Uterus (tissue), 4 donors: ENCODE measurements around the gene FNTB. TPM values are rescaled to one million over a fixed set of nuclear protein-coding genes. Genes with fewer than 3 reads are reported as not detected.

Source experiments
- DNase-seq, 2 donors: peaks; one replicate each; pipeline ENCODE4 v3.0.0-alpha.2; 2019 to 2020
- H3K27ac ChIP-seq, 2 donors: fragments of 200-600 bp; sonication (generic); 1 replicate in 1 of 2; 2 replicates in 1 of 2; pipeline ENCODE4 v1.5.1; 2016 to 2018
- H3K27me3 ChIP-seq, 2 donors: fragments of 200-600 bp; sonication (generic); one replicate each; pipeline ENCODE4 v1.5.1; 2018 to 2019; ENCODE audit warnings: control low read depth in 1 of 2
- H3K36me3 ChIP-seq, 2 donors: fragments of 200-600 bp; sonication (generic); one replicate each; pipeline ENCODE4 v1.5.1; 2019; ENCODE audit warnings: control low read depth in 1 of 2
- H3K4me1 ChIP-seq, 2 donors: fragments of 200-600 bp; sonication (generic); one replicate each; pipeline ENCODE4 v1.5.1; 2018 to 2019; ENCODE audit warnings: control low read depth in 1 of 2
- H3K4me3 ChIP-seq, 2 donors: fragments of 200-600 bp; sonication (generic); 1 replicate in 1 of 2; 2 replicates in 1 of 2; pipeline ENCODE4 v1.5.1; 2018 to 2019; ENCODE audit warnings: mild to moderate bottlenecking in 1 of 2
- H3K9me3 ChIP-seq, 2 donors: fragments of 200-600 bp; sonication (generic); one replicate each; pipeline ENCODE4 v1.5.1; 2019; ENCODE audit warnings: control low read depth in 1 of 2
- POLR2A ChIP-seq, 2 donors: fragments of 450-650 bp; IDR thresholded peaks; one replicate each; pipeline ENCODE4 v1.6.1; 2016; ENCODE audit warnings: antibody characterized with exemption in 2 of 2, mild to moderate bottlenecking in 1 of 2, moderate library complexity in 1 of 2
- intact Hi-C: fragments of 100-400 bp; cut with DNase I; formaldehyde crosslinking; loops from one replicate; pipeline ENCODE4 v1.15.1; 2023; ENCODE audit warnings: low total_unique reads
- total RNA-seq, 4 donors: library from RNA; depleted of rRNA in 3 of 4; stranded (reverse); fragments of >200 nt in 3 of 4; gene quantifications; one replicate each; pipeline versions ENCODE4 v1.1.0 to v1.2.4, GENCODE V29; 2014 to 2023
- TF ChIP-seq, protein P1 (sequence below), 4 experiments: fragments of 200-600 bp in 2 of 4; fragments of 450-650 bp in 2 of 4; sonication (generic) in 2 of 4; IDR thresholded peaks; one replicate each; pipeline ENCODE4 v1.5.1; 2016 to 2019; ENCODE audit warnings: antibody characterized with exemption in 4 of 4, mild to moderate bottlenecking in 2 of 4, moderate library complexity in 1 of 4
- donor health status: DM: yes; HTN: yes; CAD: no.

The FNTB gene
- total RNA-seq, 4 donors from 2014 or later: 7.4 to 29.7 (median 20.4) TPM

DNA sequence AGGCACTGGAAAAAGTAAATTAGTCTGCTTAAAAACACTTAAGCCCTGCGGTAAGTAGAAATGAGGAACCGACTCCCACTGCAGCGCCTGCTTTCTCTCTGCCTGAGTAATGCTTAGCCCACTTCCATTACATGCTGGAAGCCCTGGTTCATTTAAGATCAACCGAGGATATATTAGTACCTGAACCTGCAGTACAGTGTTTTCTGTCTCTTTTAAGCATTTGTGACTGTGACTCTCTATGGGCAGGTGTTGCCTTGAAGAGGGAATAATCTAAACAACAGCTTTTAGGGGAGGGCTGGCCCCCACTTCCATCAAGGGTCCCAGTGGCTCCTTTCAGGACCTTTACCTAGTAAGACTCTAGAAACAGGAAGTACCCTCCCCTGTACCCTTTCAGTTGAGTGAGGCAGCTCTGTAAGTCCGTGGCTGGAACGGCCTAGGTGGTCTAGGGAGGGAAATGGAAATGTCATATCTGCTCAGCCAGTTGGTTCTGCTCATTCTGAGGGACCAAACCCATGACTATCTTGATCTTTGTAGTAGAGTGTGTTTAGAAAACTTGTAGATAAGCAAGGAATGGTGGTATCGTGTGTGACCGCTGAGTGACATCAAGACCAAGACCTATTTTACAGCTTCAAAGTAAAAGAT, 56.2 kb downstream of the FNTB start:
- DNase-seq: no peak
- Histone ChIP-seq H3K9me3 (no peaks in the 10 kb centered on the region), H3K36me3 (no peaks in the 10 kb centered on the region), H3K27me3 (no peaks in the 10 kb centered on the region), H3K4me1 (no peaks in the 10 kb centered on the region), H3K4me3 (no peak overlapping the region), H3K27ac (no peak overlapping the region)
- TF ChIP-seq, protein P1, sequence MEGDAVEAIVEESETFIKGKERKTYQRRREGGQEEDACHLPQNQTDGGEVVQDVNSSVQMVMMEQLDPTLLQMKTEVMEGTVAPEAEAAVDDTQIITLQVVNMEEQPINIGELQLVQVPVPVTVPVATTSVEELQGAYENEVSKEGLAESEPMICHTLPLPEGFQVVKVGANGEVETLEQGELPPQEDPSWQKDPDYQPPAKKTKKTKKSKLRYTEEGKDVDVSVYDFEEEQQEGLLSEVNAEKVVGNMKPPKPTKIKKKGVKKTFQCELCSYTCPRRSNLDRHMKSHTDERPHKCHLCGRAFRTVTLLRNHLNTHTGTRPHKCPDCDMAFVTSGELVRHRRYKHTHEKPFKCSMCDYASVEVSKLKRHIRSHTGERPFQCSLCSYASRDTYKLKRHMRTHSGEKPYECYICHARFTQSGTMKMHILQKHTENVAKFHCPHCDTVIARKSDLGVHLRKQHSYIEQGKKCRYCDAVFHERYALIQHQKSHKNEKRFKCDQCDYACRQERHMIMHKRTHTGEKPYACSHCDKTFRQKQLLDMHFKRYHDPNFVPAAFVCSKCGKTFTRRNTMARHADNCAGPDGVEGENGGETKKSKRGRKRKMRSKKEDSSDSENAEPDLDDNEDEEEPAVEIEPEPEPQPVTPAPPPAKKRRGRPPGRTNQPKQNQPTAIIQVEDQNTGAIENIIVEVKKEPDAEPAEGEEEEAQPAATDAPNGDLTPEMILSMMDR (IDR thresholded peaks at IDR 0.05): no peak
- TF ChIP-seq POLR2A (IDR thresholded peaks at IDR 0.05): no peak
- intact Hi-C loops: no loop called here

DNA sequence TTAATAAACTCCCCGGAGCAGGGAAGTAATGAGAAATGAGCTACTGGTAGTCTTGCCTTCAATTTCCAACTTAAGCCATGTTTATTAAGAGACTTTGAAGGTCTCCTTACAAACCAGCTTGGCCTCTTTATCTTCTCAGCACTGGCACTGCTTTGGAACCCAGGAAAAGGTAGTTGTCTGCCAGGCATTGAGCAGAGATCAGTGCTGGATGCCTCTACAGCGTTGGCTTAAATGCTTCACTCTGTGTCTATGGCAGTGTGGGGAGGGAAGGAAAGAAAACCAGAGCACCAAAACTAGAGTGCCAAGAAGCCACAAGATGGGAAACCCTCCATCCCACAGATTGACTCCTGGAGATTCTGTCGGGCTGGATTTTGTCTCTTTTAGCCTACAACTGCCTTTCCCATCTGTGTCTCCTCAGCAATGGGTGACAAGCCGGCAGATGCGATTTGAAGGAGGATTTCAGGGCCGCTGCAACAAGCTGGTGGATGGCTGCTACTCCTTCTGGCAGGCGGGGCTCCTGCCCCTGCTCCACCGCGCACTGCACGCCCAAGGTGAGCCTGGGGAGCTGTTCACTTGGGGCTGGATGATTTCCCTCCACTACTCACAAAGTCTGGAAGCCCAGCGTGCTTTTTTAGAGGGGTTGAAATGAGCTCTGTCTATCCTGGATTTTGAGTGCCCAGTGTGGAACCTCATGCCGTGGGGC, 57.3 kb downstream of the FNTB start:
- no peak overlapping the region for H3K4me3 ChIP-seq
- no peak for TF ChIP-seq POLR2A (IDR thresholded peaks at IDR 0.05)
- TF ChIP-seq, protein P1 (IDR thresholded peaks at IDR 0.05): no peak
- intact Hi-C loops: no loop called here
- no peaks in the 10 kb centered on the region for H3K4me1 ChIP-seq
- no peaks in the 10 kb centered on the region for H3K36me3 ChIP-seq
- no peak for DNase-seq
- H3K27ac ChIP-seq: no peak overlapping the region
- no peaks in the 10 kb centered on the region for H3K27me3 ChIP-seq
- no peaks in the 10 kb centered on the region for H3K9me3 ChIP-seq

DNA sequence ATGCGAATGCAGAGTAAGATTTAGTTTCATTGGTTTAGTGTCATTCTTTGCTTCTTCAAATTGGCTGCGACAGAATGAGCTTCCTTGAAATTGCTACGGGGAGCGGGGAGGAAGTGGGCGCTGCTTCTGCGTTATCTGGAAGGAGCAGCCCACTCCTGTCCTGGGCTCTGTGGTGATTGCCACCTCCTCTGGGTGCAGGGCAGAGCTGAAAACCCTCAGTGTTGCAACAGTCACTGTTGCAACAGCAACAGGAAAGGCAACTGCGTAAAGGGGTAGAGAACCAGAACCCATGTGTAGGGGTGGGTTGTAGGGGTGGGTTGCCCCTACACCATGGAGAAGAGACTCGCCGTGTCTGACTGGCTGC, 57.9 kb downstream of the FNTB start:
- TF ChIP-seq, protein P1 (IDR thresholded peaks at IDR 0.05): no peak
- no peak for TF ChIP-seq POLR2A (IDR thresholded peaks at IDR 0.05)
- intact Hi-C loops: no loop called here
- H3K27ac ChIP-seq: no peak overlapping the region
- H3K36me3 ChIP-seq: no peaks in the 10 kb centered on the region
- no peak for DNase-seq
- H3K4me1 ChIP-seq: no peaks in the 10 kb centered on the region
- no peak overlapping the region for H3K4me3 ChIP-seq
- H3K9me3 ChIP-seq: no peaks in the 10 kb centered on the region
- no peaks in the 10 kb centered on the region for H3K27me3 ChIP-seq

DNA sequence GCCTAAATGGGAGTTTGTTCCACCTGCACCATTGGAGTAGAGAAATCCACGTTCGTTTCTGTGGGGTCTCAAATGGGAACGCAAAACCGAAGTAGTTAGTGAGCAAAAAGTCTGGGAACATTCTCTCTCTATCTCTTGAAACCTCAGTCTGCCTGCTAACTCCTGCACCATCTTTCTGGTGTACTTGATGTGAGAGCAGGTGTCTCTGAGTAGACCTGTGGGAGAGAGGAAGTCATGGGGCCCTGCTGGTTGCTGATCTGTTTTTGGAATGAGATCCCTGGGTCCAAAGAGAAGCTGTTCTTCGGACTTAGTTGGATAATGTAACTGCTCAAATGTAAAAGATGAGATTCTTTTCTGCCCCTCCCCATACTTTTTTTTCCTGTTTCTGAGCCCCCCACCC, 58.3 kb downstream of the FNTB start:
- intact Hi-C loops: no loop called here
- Histone ChIP-seq H3K27ac (no peak overlapping the region), H3K27me3 (no peaks in the 10 kb centered on the region), H3K4me1 (no peaks in the 10 kb centered on the region), H3K4me3 (no peak overlapping the region), H3K9me3 (no peaks in the 10 kb centered on the region), H3K36me3 (no peaks in the 10 kb centered on the region)
- DNase-seq: no peak
- TF ChIP-seq, protein P1 (IDR thresholded peaks at IDR 0.05): no peak
- TF ChIP-seq POLR2A (IDR thresholded peaks at IDR 0.05): no peak

DNA sequence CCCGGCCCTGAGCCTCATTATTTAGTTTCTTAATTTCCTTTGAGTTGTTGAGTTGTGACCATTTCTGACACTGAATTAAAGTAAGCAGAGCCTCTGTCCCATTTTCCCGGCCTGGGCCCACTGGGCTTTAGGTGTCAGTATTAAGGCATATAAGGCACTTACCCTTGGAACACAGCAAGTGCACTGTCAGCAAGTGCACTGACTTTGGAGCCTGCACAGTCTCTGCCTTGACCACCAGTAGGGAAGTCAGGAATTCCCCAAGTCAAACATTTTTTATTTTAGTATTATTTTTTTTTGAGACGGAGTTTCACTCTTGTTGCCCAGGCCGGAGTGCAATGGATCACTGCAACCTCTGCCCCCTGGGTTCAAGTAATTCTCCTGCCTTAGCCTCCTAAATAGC, 59.0 kb downstream of the FNTB start:
- no peak for TF ChIP-seq POLR2A (IDR thresholded peaks at IDR 0.05)

More for the DNA sequence above, 59.0 kb downstream of the FNTB start:
- DNase-seq: no peak
- Histone ChIP-seq H3K9me3 (no peaks in the 10 kb centered on the region), H3K4me1 (no peaks in the 10 kb centered on the region), H3K27ac (no peak overlapping the region), H3K4me3 (no peak overlapping the region), H3K27me3 (no peaks in the 10 kb centered on the region), H3K36me3 (no peaks in the 10 kb centered on the region)
- intact Hi-C loops: no loop called here
